D721Med (cell line): Measurements from ENCODE around the gene SLC44A1.

Experiments
- DNase-seq: peaks from one replicate; pipeline ENCODE4 v3.0.0; 2011; ENCODE audit warnings: low spot score; ENCODE audit not compliant: insufficient read length
- FAIRE-seq: peaks from 2 replicates; lab custom pipeline; 2011; peaks lifted over from hg19 to GRCh38; lab: Jason Lieb, UNC
- CTCF ChIP-seq: IDR thresholded peaks from 2 replicates; pipeline ENCODE4 v1.5.1; 2012; ENCODE audit warnings: mild to moderate bottlenecking, control low read depth; ENCODE audit not compliant: insufficient read depth; ENCODE audit errors: missing control alignments

Gene SLC44A1

GRCh38 chr9:105390871-105391270, 146.4 kb downstream of the SLC44A1 start:
- DNase-seq (no peak), FAIRE-seq (peak; percentile 53)
- TF ChIP-seq CTCF: no peak

GRCh38 chr9:105391288-105391687, 146.8 kb downstream of the SLC44A1 start:
- FAIRE-seq: no peak
- TF ChIP-seq CTCF: no peak
- DNase-seq: no peak

- no peak for TF ChIP-seq CTCF
- DNase-seq: no peak
- no peak for FAIRE-seq
Observed at GRCh38 chr9:105392531-105392930, 148.1 kb downstream of the SLC44A1 start.

- TF ChIP-seq CTCF: no peak
- FAIRE-seq: no peak
- DNase-seq: no peak
Observed at GRCh38 chr9:105393576-105394344, 149.3 kb downstream of the SLC44A1 start.

GRCh38 chr9:105396441-105396840, 152.0 kb downstream of the SLC44A1 start:
- no peak for TF ChIP-seq CTCF
- FAIRE-seq (no peak), DNase-seq (no peak)

GRCh38 chr9:105396901-105397300, 152.4 kb downstream of the SLC44A1 start:
- FAIRE-seq: no peak
- no peak for TF ChIP-seq CTCF
- DNase-seq: no peak

- no peak for FAIRE-seq
- no peak for DNase-seq
- no peak for TF ChIP-seq CTCF
Observed at GRCh38 chr9:105399117-105399516, 154.7 kb downstream of the SLC44A1 start.
